GM18907 (cell line): Measurements from ENCODE around the gene NDUFAF5.

Experiments
- ATAC-seq: cut with Tn5 transposase; IDR thresholded peaks from one replicate; pipeline ENCODE4 v1.9.1; 2021; ENCODE audit warnings: mild to moderate bottlenecking, moderate library complexity; ENCODE audit not compliant: unreplicated experiment

NDUFAF5 gene

GRCh38 chr20:13819885-13820645 lies 35.2 kb downstream of the NDUFAF5 start:
- ATAC-seq = peak; percentile 84

GRCh38 chr20:13821876-13822275 lies 37.0 kb downstream of the NDUFAF5 start:
- ATAC-seq = no peak

DNA sequence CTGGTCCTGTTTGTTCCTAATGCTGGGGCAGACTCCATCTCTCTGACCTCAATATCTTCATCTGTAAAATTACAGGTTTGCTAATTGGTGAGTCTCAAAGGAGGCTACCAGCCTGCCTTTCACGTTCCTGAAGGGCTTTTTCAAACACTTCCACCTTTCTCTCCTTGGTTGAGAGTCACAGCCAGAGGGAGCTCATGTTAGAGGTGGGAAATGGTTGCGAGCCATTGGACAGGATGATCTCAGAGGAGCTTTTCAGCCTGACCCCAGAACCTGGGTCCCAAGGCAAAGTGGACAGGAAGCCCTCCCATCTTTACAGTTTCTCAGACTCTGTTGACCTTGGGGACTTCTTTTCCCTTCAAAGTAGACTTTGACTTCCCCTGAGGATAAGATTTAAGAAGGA lies 37.6 kb downstream of the NDUFAF5 start:
- ATAC-seq = no peak

DNA sequence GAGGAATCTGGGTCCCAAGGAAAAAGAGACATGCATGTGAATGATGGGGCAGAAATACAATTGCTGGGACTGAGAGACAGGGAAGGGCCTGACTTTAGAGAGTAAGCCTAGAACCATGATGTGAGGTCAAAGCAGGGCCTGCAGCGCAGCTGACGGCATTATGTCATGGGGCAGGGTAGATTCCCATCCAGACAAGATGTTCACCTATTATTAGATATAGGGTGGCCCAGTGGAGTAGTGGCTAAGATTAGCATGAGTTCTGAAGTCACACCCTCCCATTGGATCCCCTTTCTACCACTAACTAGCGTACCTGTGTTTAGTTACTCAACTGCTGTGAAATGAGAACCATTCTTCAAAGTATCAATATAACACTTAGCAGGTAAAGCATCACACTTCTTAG lies 39.6 kb downstream of the NDUFAF5 start:
- ATAC-seq = no peak

- ATAC-seq = no peak
Observed at GRCh38 chr20:13825465-13825864, 40.6 kb downstream of the NDUFAF5 start.

DNA sequence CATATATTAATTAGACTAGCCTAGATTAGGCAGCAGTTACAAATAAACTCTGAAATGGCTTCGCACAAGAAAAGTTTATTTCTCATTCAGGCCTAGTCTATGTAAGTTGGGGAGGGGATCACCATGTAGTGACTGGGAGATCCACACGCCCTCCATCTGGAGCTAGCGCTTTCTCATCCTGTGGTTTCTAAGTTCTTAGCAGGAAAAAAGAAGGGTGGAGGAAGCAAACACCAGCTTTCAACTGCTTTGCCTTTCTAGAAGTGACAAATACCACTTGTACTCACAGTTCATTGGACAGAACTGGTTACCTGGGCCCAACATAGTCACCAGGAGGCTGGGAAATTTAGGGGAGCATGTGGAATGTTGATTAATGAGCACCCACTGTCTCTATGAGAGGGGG lies 46.6 kb downstream of the NDUFAF5 start:
- no peak for ATAC-seq

DNA sequence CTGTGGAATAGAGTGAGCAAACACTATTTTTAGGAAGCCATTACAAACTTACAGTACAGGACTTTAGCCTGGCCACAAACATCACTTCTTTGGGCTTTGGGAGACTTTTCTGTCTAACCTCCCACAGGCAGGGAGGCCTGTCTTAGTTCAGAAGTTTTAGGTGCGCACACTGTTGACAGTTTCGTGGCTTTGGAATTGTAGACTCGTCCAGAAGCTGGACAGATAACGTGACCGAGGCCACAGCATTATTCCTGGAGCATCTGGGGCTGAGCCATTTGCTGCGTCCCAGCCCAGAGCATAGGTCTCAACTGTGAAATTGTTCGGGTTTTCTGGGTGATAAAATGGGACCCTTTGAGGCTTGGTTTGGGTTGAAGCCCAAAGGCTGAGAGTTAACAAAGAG lies 53.8 kb downstream of the NDUFAF5 start:
- no peak for ATAC-seq

DNA sequence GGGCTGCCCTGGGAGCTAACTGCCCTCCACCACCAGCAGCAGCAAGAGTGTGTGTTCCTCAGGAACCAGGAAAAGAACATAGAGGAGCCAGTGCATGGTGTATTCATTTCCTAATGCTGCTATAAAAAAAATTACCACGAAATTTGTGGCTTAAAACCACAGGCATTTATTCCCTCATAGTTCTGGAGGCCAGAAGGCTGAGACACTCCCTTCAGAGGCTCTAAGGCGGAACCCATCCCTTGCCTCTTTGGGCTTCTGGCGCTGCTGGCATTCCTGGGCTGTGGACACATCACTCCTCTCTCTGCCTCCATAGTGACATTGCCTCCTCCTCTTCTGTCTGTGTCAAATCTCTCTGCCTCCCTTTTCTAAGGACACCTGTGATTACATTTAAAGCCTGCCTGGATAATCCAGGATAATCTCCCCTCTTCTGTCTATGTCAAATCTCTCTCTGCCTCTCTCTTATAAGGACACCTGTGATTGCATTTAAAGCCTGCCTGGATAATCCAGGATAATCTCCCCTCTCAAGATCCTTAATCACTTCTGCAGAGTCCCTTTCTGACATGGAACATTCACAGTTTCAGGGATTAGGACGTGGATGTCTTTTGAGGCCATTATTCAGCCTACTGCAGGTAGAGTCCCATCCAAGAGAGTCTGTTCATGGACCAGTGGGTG lies 54.7 kb downstream of the NDUFAF5 start:
- ATAC-seq = no peak

DNA sequence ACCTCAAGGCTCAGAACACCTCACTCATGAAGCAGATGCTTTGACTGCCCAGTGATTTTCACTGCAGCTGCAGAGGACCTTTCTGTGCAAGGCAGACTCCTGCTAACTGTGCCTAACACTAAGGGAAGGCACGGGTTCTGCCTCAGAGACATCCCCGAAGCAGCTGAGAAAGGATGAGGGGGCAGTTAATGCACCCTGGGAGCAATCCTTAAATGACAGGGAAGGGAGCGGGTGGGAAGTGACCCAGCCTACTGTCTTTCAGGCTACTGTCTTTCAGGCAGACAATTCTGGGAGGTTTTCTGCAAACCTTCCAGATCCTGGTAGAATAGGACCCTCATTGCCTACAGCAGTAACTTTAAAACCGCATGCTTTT lies 55.3 kb downstream of the NDUFAF5 start:
- no peak for ATAC-seq

GRCh38 chr20:13841206-13841605 lies 56.4 kb downstream of the NDUFAF5 start:
- no peak for ATAC-seq

DNA sequence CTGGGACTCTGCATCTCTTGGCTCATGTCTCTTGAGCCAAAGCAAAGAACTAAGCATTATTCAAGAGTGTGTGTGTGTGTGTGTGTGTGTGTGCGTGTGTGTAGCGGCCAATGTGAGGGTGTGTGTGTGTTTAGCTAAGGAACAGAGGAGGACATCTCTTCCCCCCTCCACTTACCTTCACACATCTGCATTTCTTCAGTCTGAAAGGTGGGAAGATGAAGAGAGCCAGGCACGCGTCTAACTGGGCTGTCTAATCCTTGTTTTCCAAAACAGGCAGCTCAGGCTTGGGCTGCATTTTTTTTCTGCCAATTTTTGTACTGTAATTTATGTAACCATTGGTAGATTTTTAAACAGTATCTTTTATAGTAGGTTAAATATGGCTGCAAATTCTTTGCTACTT lies 59.5 kb downstream of the NDUFAF5 start:
- no peak for ATAC-seq

DNA sequence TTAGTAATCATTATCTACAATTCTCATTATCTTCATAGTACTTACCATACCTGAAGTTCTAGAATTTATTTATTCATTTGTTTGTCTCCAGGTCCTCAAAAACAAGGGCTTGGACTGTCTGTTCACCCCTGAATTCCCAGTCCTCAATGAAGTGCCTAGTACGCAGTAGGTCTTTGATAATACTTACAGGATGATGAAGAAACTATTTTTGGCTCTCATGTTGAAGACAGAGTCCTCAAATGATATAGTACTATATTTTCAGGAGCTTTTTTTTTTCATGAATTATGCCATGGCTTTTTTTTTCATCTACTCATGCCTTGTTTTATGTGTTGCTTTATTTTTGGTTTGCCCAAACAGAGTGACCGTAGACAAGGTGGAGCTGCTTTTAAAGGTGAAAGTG lies 66.5 kb downstream of the NDUFAF5 start:
- ATAC-seq = no peak

DNA sequence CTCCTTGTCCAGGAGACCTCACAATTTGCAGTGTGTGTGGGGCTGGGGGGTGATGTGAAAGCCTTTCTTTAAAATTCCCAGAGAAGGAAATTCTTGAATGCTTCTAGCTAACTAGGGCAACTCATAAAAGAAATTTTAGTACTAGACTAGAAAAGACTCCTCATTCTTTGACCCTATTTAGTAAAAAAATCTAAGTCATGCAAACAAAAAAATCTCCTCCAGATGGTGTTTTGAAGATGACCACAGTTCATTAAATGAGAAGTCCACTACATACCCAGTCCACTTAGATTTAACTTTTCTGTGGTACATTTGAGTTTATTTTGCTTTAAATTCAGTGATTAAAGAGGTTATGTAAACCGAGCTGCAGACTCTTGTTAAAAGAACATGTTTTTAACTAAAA lies 67.5 kb downstream of the NDUFAF5 start:
- no peak for ATAC-seq

- no peak for ATAC-seq
Observed at GRCh38 chr20:13855613-13856012, 70.8 kb downstream of the NDUFAF5 start.

GRCh38 chr20:13856354-13856753 lies 71.5 kb downstream of the NDUFAF5 start:
- no peak for ATAC-seq

GRCh38 chr20:13857304-13857703 lies 72.5 kb downstream of the NDUFAF5 start:
- ATAC-seq = no peak

- ATAC-seq = no peak
Observed at GRCh38 chr20:13857961-13858360, 73.1 kb downstream of the NDUFAF5 start.

GRCh38 chr20:13858439-13858838 lies 73.6 kb downstream of the NDUFAF5 start:
- ATAC-seq = no peak

GRCh38 chr20:13858871-13859270 lies 74.0 kb downstream of the NDUFAF5 start:
- no peak for ATAC-seq

DNA sequence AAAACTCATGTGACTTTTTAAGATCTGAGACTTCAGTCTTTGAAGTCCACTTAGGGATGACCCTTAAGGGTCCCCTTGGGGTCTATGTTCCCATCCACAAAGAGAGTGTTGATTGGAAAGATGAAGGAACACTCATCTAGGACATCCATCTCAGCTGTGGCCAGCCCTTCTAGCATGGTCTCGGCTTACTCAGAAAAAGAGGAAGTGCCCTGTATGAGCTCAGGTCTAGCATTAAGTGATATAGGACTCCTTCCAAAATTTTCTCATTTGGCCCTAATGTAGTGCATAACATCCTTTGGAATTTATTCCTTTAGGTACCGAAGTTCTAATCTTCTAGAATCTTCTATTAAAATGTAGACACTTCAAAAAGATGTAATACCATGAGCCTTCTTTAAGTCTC lies 77.4 kb downstream of the NDUFAF5 start:
- ATAC-seq = no peak

DNA sequence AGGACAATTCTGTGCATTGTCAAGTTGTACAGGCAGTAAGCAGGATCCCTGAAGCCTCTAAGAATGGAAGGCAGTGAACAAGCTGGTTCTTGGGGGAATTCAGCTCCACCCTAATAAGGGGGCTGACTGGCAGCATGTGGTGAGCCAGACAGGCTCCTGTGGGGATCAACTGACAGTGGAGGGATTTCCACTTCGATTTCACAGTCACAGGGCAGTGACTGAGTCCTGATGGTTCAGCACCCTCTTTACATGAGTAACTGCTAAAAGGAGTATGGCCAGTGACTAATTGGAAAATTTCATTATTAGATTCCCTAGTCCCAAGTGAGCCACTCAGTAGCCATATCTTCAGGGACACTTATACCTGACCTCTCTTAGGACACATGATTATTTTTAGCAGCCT lies 78.4 kb downstream of the NDUFAF5 start:
- no peak for ATAC-seq

DNA sequence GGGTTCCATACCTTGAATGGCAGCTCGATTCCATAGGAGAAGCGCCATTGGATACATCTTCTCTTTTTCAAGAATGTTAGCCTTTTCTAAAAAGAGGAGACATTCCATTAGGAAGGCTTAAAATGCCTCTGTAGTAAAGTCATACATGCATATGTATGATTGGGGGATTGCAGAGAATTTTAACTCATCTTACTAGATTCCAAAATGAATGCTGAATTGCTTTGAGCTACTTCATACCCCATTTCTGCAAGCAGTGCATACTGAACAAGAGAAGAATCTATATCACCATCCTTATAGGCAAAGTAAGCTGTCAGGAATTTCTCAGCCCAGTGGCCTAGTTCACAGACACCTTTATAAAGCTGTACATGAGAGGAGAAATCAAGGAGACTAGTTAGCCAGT lies 80.3 kb downstream of the NDUFAF5 start:
- ATAC-seq = no peak
